ENCODE measurements around the gene PPP1R1A. TPM values are rescaled to one million over a fixed set of nuclear protein-coding genes. Genes with fewer than 3 reads are reported as not detected.

Gene PPP1R1A
- total RNA-seq, 4 donors from 2014 or later, result 1.1 to 4.1 (median 1.8) TPM

DNA sequence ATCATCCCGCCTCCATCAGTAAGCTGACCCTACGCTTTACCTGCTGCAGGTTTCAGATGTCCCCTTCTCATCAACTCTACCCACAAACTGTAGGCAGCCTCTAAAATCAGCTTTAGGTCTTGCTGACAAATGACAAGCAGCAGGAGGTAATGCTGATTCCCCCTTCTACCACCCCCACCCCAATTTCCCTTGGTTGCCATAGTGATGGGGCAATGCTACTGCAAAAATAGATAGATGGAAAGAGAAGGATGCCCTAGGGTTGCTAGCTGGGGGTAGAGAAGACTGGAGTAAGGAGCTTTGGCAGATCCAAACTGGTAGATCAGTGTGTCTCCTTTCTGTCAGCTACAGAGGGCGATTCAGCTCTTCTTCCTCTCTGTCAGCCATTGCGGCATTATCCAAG is 58.9 kb downstream of the PPP1R1A start:
- H3K4me3 ChIP-seq, result no peak overlapping the region
- no peaks in the 10 kb centered on the region for H3K9me3 ChIP-seq
- no peak overlapping the region for H3K27ac ChIP-seq
- no peaks in the 10 kb centered on the region for H3K4me1 ChIP-seq
- DNase-seq, result no peak
- TF ChIP-seq, protein P1, sequence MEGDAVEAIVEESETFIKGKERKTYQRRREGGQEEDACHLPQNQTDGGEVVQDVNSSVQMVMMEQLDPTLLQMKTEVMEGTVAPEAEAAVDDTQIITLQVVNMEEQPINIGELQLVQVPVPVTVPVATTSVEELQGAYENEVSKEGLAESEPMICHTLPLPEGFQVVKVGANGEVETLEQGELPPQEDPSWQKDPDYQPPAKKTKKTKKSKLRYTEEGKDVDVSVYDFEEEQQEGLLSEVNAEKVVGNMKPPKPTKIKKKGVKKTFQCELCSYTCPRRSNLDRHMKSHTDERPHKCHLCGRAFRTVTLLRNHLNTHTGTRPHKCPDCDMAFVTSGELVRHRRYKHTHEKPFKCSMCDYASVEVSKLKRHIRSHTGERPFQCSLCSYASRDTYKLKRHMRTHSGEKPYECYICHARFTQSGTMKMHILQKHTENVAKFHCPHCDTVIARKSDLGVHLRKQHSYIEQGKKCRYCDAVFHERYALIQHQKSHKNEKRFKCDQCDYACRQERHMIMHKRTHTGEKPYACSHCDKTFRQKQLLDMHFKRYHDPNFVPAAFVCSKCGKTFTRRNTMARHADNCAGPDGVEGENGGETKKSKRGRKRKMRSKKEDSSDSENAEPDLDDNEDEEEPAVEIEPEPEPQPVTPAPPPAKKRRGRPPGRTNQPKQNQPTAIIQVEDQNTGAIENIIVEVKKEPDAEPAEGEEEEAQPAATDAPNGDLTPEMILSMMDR (IDR thresholded peaks at IDR 0.05), result no peak
- TF ChIP-seq POLR2A (IDR thresholded peaks at IDR 0.05), result no peak
- no peaks in the 10 kb centered on the region for H3K27me3 ChIP-seq
- peaks cover 0 to 38% (median 0%) of the 10 kb centered on the region in 3 donors for H3K36me3 ChIP-seq

Other genes with a start within 250 kb of the PPP1R1A start
- gene GPR84, start 224.2 kb downstream of the PPP1R1A start, total RNA-seq, result not detected
- gene ZNF385A, start 203.9 kb downstream of the PPP1R1A start, total RNA-seq, result 10 to 100 TPM in 2 of 4 donors, 1 to 10 TPM in 2; 7.3 to 28.1 (median 9.7) TPM
- 10 to 100 TPM; 21.0 to 78.4 (median 44.5) TPM for gene ITGA5, start 169.4 kb downstream of the PPP1R1A start, total RNA-seq
- 1 to 10 TPM in 1 of 4 donors, not detected in 3; 1.8 TPM for gene GTSF1, start 115.1 kb downstream of the PPP1R1A start, total RNA-seq
- gene NCKAP1L, start 90.9 kb downstream of the PPP1R1A start, total RNA-seq, result 10 to 100 TPM in 2 of 4 donors, 1 to 10 TPM in 2; 7.4 to 33.8 (median 10.4) TPM
- 1 to 10 TPM in 3 of 4 donors, under 1 TPM in 1; 0.88 to 9.1 (median 2.9) TPM for gene PDE1B, start 39.1 kb downstream of the PPP1R1A start, total RNA-seq
- not detected for gene LACRT, start 46.2 kb upstream of the PPP1R1A start, total RNA-seq
- gene DCD, start 59.7 kb upstream of the PPP1R1A start, total RNA-seq, result not detected

Data from Peyer's patch (tissue), 4 donors.